Ectodermal cell (in vitro differentiated cells): Measurements from ENCODE around the gene CDK2AP2.
"Not testable (repeated sequence)": the region's sequence is repeated elsewhere in the genome, so short reads cannot be mapped to it uniquely, and the experiment has no call there.

Experiments
- H3K27ac ChIP-seq: 2 replicates; pipeline ENCODE4 v1.7.0; 2013; ENCODE audit warnings: mild to moderate bottlenecking, low read depth, low read length; ENCODE audit not compliant: insufficient read depth, poor library complexity, severe bottlenecking
- H3K27me3 ChIP-seq: 2 replicates; pipeline ENCODE4 v1.7.0; 2013; ENCODE audit warnings: mild to moderate bottlenecking, low read length; ENCODE audit not compliant: insufficient read depth, control insufficient read depth, poor library complexity, severe bottlenecking
- H3K36me3 ChIP-seq: one replicate; pipeline ENCODE4 v1.7.0; 2013; ENCODE audit warnings: low read length; ENCODE audit not compliant: control insufficient read depth, insufficient read depth
- H3K4me1 ChIP-seq: one replicate; pipeline ENCODE4 v1.7.0; 2013; ENCODE audit warnings: low read length; ENCODE audit not compliant: control insufficient read depth, insufficient read depth
- H3K4me3 ChIP-seq: 2 replicates; pipeline ENCODE4 v1.7.0; 2013; ENCODE audit warnings: low read depth, low read length, control low read depth; ENCODE audit not compliant: insufficient read depth
- H3K9me3 ChIP-seq: 2 replicates; pipeline ENCODE4 v1.7.0; 2013; ENCODE audit warnings: mild to moderate bottlenecking, low read length, moderate library complexity; ENCODE audit not compliant: control insufficient read depth
- WGBS, 2 experiments: methylation state at CpG; one replicate each; pipeline ENCODE4 v1.1.7; 2013; ENCODE audit warnings: missing lambda C conversion rate in 2 of 2; 5-methylcytosine and 5-hydroxymethylcytosine counted together

Gene CDK2AP2

GRCh38 chr11:67490727-67491065 lies 17.3 kb downstream of the CDK2AP2 start:
- H3K9me3 ChIP-seq = no peaks in the 10 kb centered on the region
- no peak overlapping the region for H3K4me3 ChIP-seq
- no peaks in the 10 kb centered on the region for H3K4me1 ChIP-seq
- 94 to 96% methylated on average over 15 of the region's 15 CpGs for WGBS, 2 experiments
- H3K27ac ChIP-seq = no peak overlapping the region
- H3K27me3 ChIP-seq = no peaks in the 10 kb centered on the region
- H3K36me3 ChIP-seq = peaks cover 11% of the 10 kb centered on the region

GRCh38 chr11:67489885-67490726 lies 17.9 kb downstream of the CDK2AP2 start:
- 95 to 96% methylated on average over 23 of the region's 23 CpGs for WGBS, 2 experiments
- Histone ChIP-seq H3K27me3 (no peaks in the 10 kb centered on the region), H3K4me1 (no peaks in the 10 kb centered on the region), H3K9me3 (no peaks in the 10 kb centered on the region), H3K4me3 (no peak overlapping the region), H3K27ac (no peak overlapping the region), H3K36me3 (peaks cover 11% of the 10 kb centered on the region)

- H3K36me3 ChIP-seq = peaks cover 11% of the 10 kb centered on the region
- H3K27ac ChIP-seq = no peak overlapping the region
- no peaks in the 10 kb centered on the region for H3K9me3 ChIP-seq
- H3K4me1 ChIP-seq = no peaks in the 10 kb centered on the region
- H3K4me3 ChIP-seq = no peak overlapping the region
- no peaks in the 10 kb centered on the region for H3K27me3 ChIP-seq
- WGBS, 2 experiments = 93 to 94% methylated on average over 25 of the region's 25 CpGs
Observed at GRCh38 chr11:67489203-67489884, 18.6 kb downstream of the CDK2AP2 start.

- 94 to 95% methylated on average over 20 of the region's 20 CpGs for WGBS, 2 experiments
- Histone ChIP-seq H3K4me1 (peaks cover 6% of the 10 kb centered on the region), H3K36me3 (no peaks in the 10 kb centered on the region), H3K27me3 (peaks cover 4% of the 10 kb centered on the region), H3K4me3 (no peak overlapping the region), H3K27ac (no peak overlapping the region), H3K9me3 (no peaks in the 10 kb centered on the region)
Observed at GRCh38 chr11:67486481-67487195, 21.3 kb downstream of the CDK2AP2 start.

GRCh38 chr11:67485873-67486361 lies 22.0 kb downstream of the CDK2AP2 start:
- 87 to 89% methylated on average over 7 of the region's 7 CpGs for WGBS, 2 experiments
- not testable (repeated sequence) for H3K36me3 ChIP-seq, H3K9me3 ChIP-seq, H3K4me1 ChIP-seq, H3K27ac ChIP-seq, H3K27me3 ChIP-seq, H3K4me3 ChIP-seq

- no peaks in the 10 kb centered on the region for H3K36me3 ChIP-seq
Observed at GRCh38 chr11:67484847-67485311, 23.1 kb downstream of the CDK2AP2 start.

GRCh38 chr11:67483831-67484665 lies 23.9 kb downstream of the CDK2AP2 start:
- WGBS, 2 experiments = 93 to 94% methylated on average over 16 of the region's 16 CpGs
- Histone ChIP-seq H3K36me3 (no peaks in the 10 kb centered on the region), H3K27ac (no peak overlapping the region), H3K27me3 (peaks cover 4% of the 10 kb centered on the region), H3K4me3 (no peak overlapping the region), H3K9me3 (no peaks in the 10 kb centered on the region), H3K4me1 (peaks cover 6% of the 10 kb centered on the region)

More at GRCh38 chr11:67484847-67485311, 23.1 kb downstream of the CDK2AP2 start:
- Histone ChIP-seq H3K27ac (no peak overlapping the region), H3K27me3 (peaks cover 4% of the 10 kb centered on the region), H3K4me3 (no peak overlapping the region), H3K4me1 (peaks cover 6% of the 10 kb centered on the region), H3K9me3 (no peaks in the 10 kb centered on the region)
- 89% methylated on average over 11 of the region's 11 CpGs for WGBS, 2 experiments

- peaks cover 6% of the 10 kb centered on the region for H3K4me1 ChIP-seq
- H3K4me3 ChIP-seq = peak within 1 kb of the TSS; percentile 50
- peak within 1 kb of the TSS; percentile 47 for H3K27ac ChIP-seq
- H3K36me3 ChIP-seq = no peaks in the 10 kb centered on the region
- 10 to 11% methylated on average over 60 of the region's 60 CpGs for WGBS, 2 experiments
- H3K27me3 ChIP-seq = peaks cover 4% of the 10 kb centered on the region
- H3K9me3 ChIP-seq = no peaks in the 10 kb centered on the region
Observed at GRCh38 chr11:67482827-67483798, 24.8 kb downstream of the CDK2AP2 start, which contains the start of gene AIP. AIP (plus strand) TSS chr11:67483026; CDS start chr11:67483159, 133 bp downstream.
